Transverse colon (tissue), 4 donors: ENCODE data around the gene PTPRG. TPM values are rescaled to one million over a fixed set of nuclear protein-coding genes. Genes with fewer than 3 reads are reported as not detected.

Experiments
- DNase-seq: peaks from one replicate; pipeline ENCODE4 v3.0.0-alpha.2; 2019
- H3K27ac ChIP-seq, 4 donors: fragments of 200-600 bp; sonication (generic); 2 replicates each; pipeline ENCODE4 v1.5.1; 2016 to 2018; ENCODE audit warnings: inconsistent platforms in 4 of 4
- H3K27me3 ChIP-seq: fragments of 200-600 bp; sonication (generic); 2 replicates; pipeline ENCODE4 v1.5.1; 2017; ENCODE audit warnings: inconsistent platforms
- H3K36me3 ChIP-seq, 4 donors: fragments of 200-600 bp; sonication (generic); 2 replicates each; pipeline ENCODE4 v1.5.1; 2017 to 2019; ENCODE audit warnings: inconsistent platforms in 4 of 4
- H3K4me1 ChIP-seq, 4 donors: fragments of 200-600 bp; sonication (generic); 2 replicates each; pipeline ENCODE4 v1.5.1; 2017 to 2020; ENCODE audit warnings: inconsistent platforms in 4 of 4
- H3K4me3 ChIP-seq, 4 donors: fragments of 200-600 bp; sonication (generic); 1 replicate in 1 of 4; 2 replicates in 3 of 4; pipeline versions ENCODE4 v1.5.1 to v1.6.1; 2017 to 2019; ENCODE audit warnings: inconsistent platforms in 4 of 4
- H3K9me3 ChIP-seq, 2 donors: fragments of 200-600 bp; sonication (generic); 2 replicates each; pipeline ENCODE4 v1.5.1; 2017 to 2019; ENCODE audit warnings: inconsistent platforms in 2 of 2
- EP300 ChIP-seq: sonication (generic); formaldehyde crosslinking; IDR thresholded peaks from one replicate; pipeline ENCODE4 v1.6.1; 2017; ENCODE audit warnings: antibody characterized with exemption, low read depth
- POLR2A ChIP-seq: fragments of 450-650 bp; IDR thresholded peaks from one replicate; pipeline ENCODE4 v1.6.1; 2016; ENCODE audit warnings: antibody characterized with exemption, mild to moderate bottlenecking, moderate library complexity
- POLR2AphosphoS5 ChIP-seq, 3 donors: sonication (generic); formaldehyde crosslinking; IDR thresholded peaks; one replicate each; pipeline ENCODE4 v1.6.1; 2016; ENCODE audit warnings: antibody characterized with exemption in 3 of 3
- WGBS, 2 donors: methylation state at CpG; one replicate each; pipeline ENCODE4 v1.1.5; 2018; ENCODE audit warnings: low coverage in 1 of 2; 5-methylcytosine and 5-hydroxymethylcytosine counted together
- in situ Hi-C, 4 donors: fragments of 200-750 bp; cut with MboI; loops; one replicate each; pipeline versions ENCODE4 v1.15.0 to v1.15.1; 2017; ENCODE audit warnings: low sequenced_read_pairs in 3 of 4, low pct_ligation_motif_present in 1 of 4, low pct_unique_long_range_greater_than_20kb in 1 of 4
- intact Hi-C: fragments of 100-400 bp; cut with DNase I; formaldehyde crosslinking; loops from one replicate; pipeline ENCODE4 v1.15.1; 2023; ENCODE audit warnings: low total_unique reads
- total RNA-seq, 4 donors: library from RNA; depleted of rRNA; stranded (reverse); fragments of >200 nt; gene quantifications; one replicate each; pipeline ENCODE4 v1.1.0, GENCODE V29; 2016
- TF ChIP-seq, protein P1 (sequence below), 5 experiments: fragments of 200-600 bp in 3 of 5; fragments of 450-650 bp in 2 of 5; sonication (generic) in 3 of 5; IDR thresholded peaks; 1 replicate in 2 of 5; 2 replicates in 3 of 5; pipeline ENCODE4 v1.5.1; 2016 to 2017; ENCODE audit warnings: antibody characterized with exemption in 5 of 5, inconsistent platforms in 3 of 5, mild to moderate bottlenecking in 2 of 5, moderate library complexity in 1 of 5

Gene PTPRG
- total RNA-seq, 4 donors from 2014 or later: 29.2 to 83.4 (median 41.6) TPM

GRCh38 chr3:61739640-61740039 is 178.3 kb downstream of the PTPRG start:
- WGBS, 2 donors: 83 to 88% methylated on average over 1 of the region's 1 CpG
- intact Hi-C loops (no loop called here), in situ Hi-C loops (no loop called here)
- peaks cover 0 to 19% (median 5%) of the 10 kb centered on the region in 4 donors for H3K4me1 ChIP-seq
- H3K9me3 ChIP-seq: no peaks in the 10 kb centered on the region
- H3K27me3 ChIP-seq: no peaks in the 10 kb centered on the region
- H3K4me3 ChIP-seq: no peak overlapping the region
- TF ChIP-seq EP300: no peak
- TF ChIP-seq POLR2AphosphoS5 (IDR thresholded peaks at IDR 0.05): no peak
- TF ChIP-seq, protein P1, sequence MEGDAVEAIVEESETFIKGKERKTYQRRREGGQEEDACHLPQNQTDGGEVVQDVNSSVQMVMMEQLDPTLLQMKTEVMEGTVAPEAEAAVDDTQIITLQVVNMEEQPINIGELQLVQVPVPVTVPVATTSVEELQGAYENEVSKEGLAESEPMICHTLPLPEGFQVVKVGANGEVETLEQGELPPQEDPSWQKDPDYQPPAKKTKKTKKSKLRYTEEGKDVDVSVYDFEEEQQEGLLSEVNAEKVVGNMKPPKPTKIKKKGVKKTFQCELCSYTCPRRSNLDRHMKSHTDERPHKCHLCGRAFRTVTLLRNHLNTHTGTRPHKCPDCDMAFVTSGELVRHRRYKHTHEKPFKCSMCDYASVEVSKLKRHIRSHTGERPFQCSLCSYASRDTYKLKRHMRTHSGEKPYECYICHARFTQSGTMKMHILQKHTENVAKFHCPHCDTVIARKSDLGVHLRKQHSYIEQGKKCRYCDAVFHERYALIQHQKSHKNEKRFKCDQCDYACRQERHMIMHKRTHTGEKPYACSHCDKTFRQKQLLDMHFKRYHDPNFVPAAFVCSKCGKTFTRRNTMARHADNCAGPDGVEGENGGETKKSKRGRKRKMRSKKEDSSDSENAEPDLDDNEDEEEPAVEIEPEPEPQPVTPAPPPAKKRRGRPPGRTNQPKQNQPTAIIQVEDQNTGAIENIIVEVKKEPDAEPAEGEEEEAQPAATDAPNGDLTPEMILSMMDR (IDR thresholded peaks at IDR 0.05): no peak
- TF ChIP-seq POLR2A: no peak
- H3K36me3 ChIP-seq: no peaks in the 10 kb centered on the region
- DNase-seq: no peak
- H3K27ac ChIP-seq: no peak overlapping the region

GRCh38 chr3:61740494-61740893 is 179.1 kb downstream of the PTPRG start:
- Histone ChIP-seq H3K27ac (no peak overlapping the region), H3K27me3 (no peaks in the 10 kb centered on the region), H3K4me3 (no peak overlapping the region), H3K4me1 (peaks cover 0 to 10% (median 5%) of the 10 kb centered on the region in 4 donors), H3K36me3 (no peaks in the 10 kb centered on the region), H3K9me3 (no peaks in the 10 kb centered on the region)
- TF ChIP-seq EP300: no peak
- TF ChIP-seq, protein P1 (IDR thresholded peaks at IDR 0.05): no peak
- TF ChIP-seq POLR2A: no peak
- no peak for TF ChIP-seq POLR2AphosphoS5 (IDR thresholded peaks at IDR 0.05)
- whole genome bisulfite sequencing, 2 donors: 14 to 23% methylated on average over 1 of the region's 1 CpG
- in situ Hi-C loops (no loop called here), intact Hi-C loops (no loop called here)
- no peak for DNase-seq

GRCh38 chr3:61741551-61741950 is 180.2 kb downstream of the PTPRG start:
- in situ Hi-C loops: no loop called here
- TF ChIP-seq EP300 (no peak), POLR2A (no peak), POLR2AphosphoS5 (IDR thresholded peaks at IDR 0.05) (no peak)
- TF ChIP-seq, protein P1 (IDR thresholded peaks at IDR 0.05): no peak
- H3K27me3 ChIP-seq: no peaks in the 10 kb centered on the region

GRCh38 chr3:61742006-61742405 is 180.6 kb downstream of the PTPRG start:
- intact Hi-C loops (no loop called here), in situ Hi-C loops (no loop called here)
- no peaks in the 10 kb centered on the region for H3K9me3 ChIP-seq
- 86 to 89% methylated on average over 6 to 7 of the region's 7 CpGs for WGBS, 2 donors
- H3K4me1 ChIP-seq: peaks cover 0 to 9% (median 5%) of the 10 kb centered on the region in 4 donors
- TF ChIP-seq POLR2AphosphoS5 (IDR thresholded peaks at IDR 0.05) (no peak), POLR2A (no peak), EP300 (no peak)
- TF ChIP-seq, protein P1 (IDR thresholded peaks at IDR 0.05): no peak
- H3K4me3 ChIP-seq: no peak overlapping the region
- no peaks in the 10 kb centered on the region for H3K36me3 ChIP-seq
- H3K27ac ChIP-seq: no peak overlapping the region
- no peak for DNase-seq
- no peaks in the 10 kb centered on the region for H3K27me3 ChIP-seq

More at GRCh38 chr3:61741551-61741950, 180.2 kb downstream of the PTPRG start:
- Histone ChIP-seq H3K36me3 (no peaks in the 10 kb centered on the region), H3K9me3 (no peaks in the 10 kb centered on the region), H3K27ac (no peak overlapping the region), H3K4me1 (peaks cover 0 to 9% (median 5%) of the 10 kb centered on the region in 4 donors), H3K4me3 (no peak overlapping the region)
- 75 to 89% methylated on average over 3 of the region's 3 CpGs for WGBS, 2 donors
- no peak for DNase-seq
- intact Hi-C loops: no loop called here
